ACC112 (cell line): ENCODE data around the gene ITGB6.

Experiments used
- H2AFZ ChIP-seq: fragments of 200-600 bp; sonication (generic); one replicate; pipeline ENCODE4 v1.6.0; 2017; ENCODE audit warnings: antibody characterized with exemption, low read length; ENCODE audit not compliant: unreplicated experiment
- H3K27ac ChIP-seq: fragments of 200-600 bp; sonication (generic); 2 replicates; pipeline ENCODE4 v1.5.1; 2014; ENCODE audit warnings: low read depth, mild to moderate bottlenecking, antibody characterized with exemption, low read length, moderate library complexity
- H3K27me3 ChIP-seq: fragments of 200-600 bp; sonication (generic); 2 replicates; pipeline ENCODE4 v1.6.1; 2014; ENCODE audit warnings: mild to moderate bottlenecking, antibody characterized with exemption, low read length, moderate library complexity, mixed read lengths; ENCODE audit not compliant: insufficient read depth
- H3K36me3 ChIP-seq: fragments of 200-600 bp; sonication (generic); 2 replicates; pipeline ENCODE4 v1.6.1; 2016; ENCODE audit warnings: mild to moderate bottlenecking, antibody characterized with exemption, low read length, moderate library complexity, mixed read lengths; ENCODE audit not compliant: insufficient read depth
- H3K4me1 ChIP-seq: fragments of 200-600 bp; sonication (generic); one replicate; pipeline ENCODE4 v1.6.1; 2016; ENCODE audit warnings: low read length, mixed read lengths; ENCODE audit not compliant: insufficient read depth, unreplicated experiment, control insufficient read depth
- H3K4me3 ChIP-seq: fragments of 200-600 bp; sonication (generic); 2 replicates; pipeline ENCODE4 v1.5.1; 2014; ENCODE audit warnings: mild to moderate bottlenecking, low read depth, low read length
- H3K79me2 ChIP-seq: fragments of 200-600 bp; sonication (generic); one replicate; pipeline ENCODE4 v1.6.0; 2016; ENCODE audit warnings: low read length; ENCODE audit not compliant: control insufficient read depth, unreplicated experiment, insufficient read depth

ITGB6 gene

DNA sequence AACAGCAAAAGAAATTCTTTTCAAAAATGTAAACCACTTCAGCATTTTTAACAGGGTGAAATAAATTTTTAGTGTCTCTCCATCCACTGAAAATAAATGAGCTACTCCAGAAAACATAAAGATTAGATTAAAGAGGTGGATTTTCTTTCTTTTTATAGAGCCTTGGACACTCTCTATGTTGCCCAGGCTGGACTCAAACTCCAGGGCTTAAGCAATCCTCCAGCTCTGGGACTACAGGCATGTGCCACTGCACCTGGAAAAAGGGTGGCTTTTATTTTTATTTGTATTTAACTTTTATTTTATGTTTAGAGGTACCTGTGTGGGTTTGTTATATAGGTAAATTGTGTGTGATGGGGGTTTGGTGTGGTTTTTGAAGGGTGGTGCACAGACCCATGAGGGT is 19.9 kb downstream of the ITGB6 start:
- H3K4me1 ChIP-seq = no peaks in the 10 kb centered on the region
- H3K4me3 ChIP-seq = no peak overlapping the region
- no peaks in the 10 kb centered on the region for H3K36me3 ChIP-seq
- H3K27me3 ChIP-seq = no peaks in the 10 kb centered on the region
- no peak overlapping the region for H2AFZ ChIP-seq
- H3K79me2 ChIP-seq = no peaks in the 10 kb centered on the region
- H3K27ac ChIP-seq = no peak overlapping the region

DNA sequence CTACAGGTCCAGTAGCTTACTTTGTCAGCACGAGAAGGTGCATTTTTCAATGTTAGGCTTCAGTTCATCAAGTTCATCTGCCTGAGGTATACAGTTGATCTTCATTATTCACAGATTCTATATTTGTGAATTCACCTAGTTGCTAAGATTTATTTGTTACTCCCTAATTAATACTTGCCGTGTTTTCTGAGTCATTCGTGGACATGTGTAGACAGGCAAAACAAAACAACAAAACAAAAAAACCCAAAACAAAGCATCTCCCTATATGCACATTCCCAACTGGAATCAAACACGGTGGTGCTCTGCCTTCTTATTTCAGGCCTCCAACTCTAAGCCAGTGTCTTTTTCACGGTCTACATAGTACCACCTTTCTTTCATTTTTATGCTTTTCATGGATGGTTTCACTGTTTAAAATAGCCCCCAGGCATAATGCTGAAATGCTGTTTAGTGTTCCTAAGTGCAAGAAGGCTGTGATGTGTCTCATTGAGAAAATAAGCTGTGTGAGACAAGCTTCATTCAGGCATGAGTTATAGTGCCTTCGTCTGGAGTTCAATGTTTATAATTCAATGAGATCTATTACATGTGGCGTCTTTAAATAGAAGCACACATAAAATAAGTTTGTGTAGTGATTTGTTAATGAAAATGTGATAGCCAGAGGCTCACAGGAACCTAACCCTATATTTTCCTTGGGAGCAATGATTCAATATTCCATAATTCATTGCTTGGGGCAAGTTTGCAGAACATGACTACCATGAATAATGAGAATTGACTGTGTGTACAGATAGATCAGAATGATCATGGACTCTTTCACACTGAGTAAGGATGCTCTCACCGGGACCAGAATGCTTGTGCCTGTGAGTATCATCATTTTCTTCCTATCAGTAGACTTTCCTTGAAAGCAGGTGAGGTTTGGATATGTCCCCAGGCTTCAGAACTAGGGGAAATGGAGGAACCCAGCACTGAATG is 24.6 kb downstream of the ITGB6 start:
- Histone ChIP-seq H3K36me3 (no peaks in the 10 kb centered on the region), H3K79me2 (no peaks in the 10 kb centered on the region), H3K27me3 (no peaks in the 10 kb centered on the region), H3K4me3 (no peak overlapping the region), H3K4me1 (no peaks in the 10 kb centered on the region), H3K27ac (no peak overlapping the region), H2AFZ (no peak overlapping the region)

DNA sequence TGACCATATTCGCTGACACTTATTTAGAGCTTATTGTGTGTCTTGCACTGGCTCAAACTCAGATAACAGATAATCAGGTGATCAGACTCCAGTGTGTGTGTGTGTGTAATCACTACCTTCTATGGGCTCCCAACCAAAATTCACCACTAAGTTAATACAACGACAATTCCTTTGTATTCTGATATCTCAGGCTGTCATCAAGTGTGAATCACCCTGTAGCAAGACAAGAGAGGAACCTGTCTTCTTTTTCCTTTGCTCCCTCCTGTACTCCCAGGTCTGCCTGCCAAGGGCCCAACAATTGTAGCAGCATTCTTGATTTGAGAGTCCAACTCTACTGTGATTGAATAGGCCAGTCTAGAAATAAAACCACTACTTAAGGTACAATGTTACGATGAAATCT is 25.8 kb downstream of the ITGB6 start:
- no peaks in the 10 kb centered on the region for H3K4me1 ChIP-seq
- no peaks in the 10 kb centered on the region for H3K27me3 ChIP-seq
- H3K27ac ChIP-seq = no peak overlapping the region
- H3K79me2 ChIP-seq = no peaks in the 10 kb centered on the region
- H3K36me3 ChIP-seq = no peaks in the 10 kb centered on the region
- H3K4me3 ChIP-seq = no peak overlapping the region
- H2AFZ ChIP-seq = no peak overlapping the region

GRCh38 chr2:160169988-160170387 is 30.1 kb downstream of the ITGB6 start:
- Histone ChIP-seq H3K27me3 (no peaks in the 10 kb centered on the region), H3K79me2 (no peaks in the 10 kb centered on the region), H3K4me3 (no peak overlapping the region), H3K36me3 (no peaks in the 10 kb centered on the region), H3K4me1 (no peaks in the 10 kb centered on the region), H3K27ac (no peak overlapping the region), H2AFZ (no peak overlapping the region)

DNA sequence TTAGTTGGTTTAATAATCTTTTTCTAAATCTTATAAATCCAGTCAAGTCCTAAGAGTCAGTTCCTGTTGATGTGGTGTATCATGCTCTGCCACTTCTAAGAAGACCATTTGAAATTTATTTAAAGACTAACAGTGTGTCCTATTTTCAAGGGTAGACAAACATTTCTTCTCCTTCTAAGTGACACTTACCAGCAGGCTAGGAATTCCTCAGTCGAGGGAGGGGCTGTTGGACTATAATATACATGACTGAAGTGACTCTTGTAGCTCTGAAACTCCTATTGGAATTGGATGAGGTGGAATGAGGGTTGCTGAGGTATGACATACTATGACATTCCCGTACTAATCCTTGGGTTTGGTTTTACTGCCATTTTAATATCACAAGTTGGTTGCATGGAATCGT is 30.6 kb downstream of the ITGB6 start:
- H3K79me2 ChIP-seq = no peaks in the 10 kb centered on the region
- no peak overlapping the region for H2AFZ ChIP-seq
- H3K36me3 ChIP-seq = no peaks in the 10 kb centered on the region
- no peak overlapping the region for H3K4me3 ChIP-seq
- no peaks in the 10 kb centered on the region for H3K27me3 ChIP-seq
- H3K27ac ChIP-seq = no peak overlapping the region
- no peaks in the 10 kb centered on the region for H3K4me1 ChIP-seq

DNA sequence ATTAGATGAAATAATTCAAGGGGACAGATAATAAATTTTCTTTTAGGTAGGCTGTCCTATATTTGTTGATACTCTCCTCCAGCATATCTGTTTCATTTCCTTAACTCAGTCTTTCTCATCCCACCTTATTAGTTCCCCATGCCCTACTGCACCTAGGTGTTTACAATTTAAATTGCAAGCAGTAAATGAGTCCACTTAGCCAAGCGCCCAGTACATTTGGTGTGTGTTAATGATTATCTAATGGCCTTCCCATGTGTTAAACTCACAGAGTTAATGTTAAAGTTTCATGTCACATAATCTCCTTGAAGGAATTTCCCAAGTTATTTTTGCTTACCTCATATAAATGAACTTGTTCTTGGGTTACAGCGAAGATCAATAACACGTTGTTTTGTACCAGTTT is 31.2 kb downstream of the ITGB6 start:
- Histone ChIP-seq H3K79me2 (no peaks in the 10 kb centered on the region), H3K4me1 (no peaks in the 10 kb centered on the region), H2AFZ (no peak overlapping the region), H3K27me3 (no peaks in the 10 kb centered on the region), H3K27ac (no peak overlapping the region), H3K36me3 (no peaks in the 10 kb centered on the region), H3K4me3 (no peak overlapping the region)

DNA sequence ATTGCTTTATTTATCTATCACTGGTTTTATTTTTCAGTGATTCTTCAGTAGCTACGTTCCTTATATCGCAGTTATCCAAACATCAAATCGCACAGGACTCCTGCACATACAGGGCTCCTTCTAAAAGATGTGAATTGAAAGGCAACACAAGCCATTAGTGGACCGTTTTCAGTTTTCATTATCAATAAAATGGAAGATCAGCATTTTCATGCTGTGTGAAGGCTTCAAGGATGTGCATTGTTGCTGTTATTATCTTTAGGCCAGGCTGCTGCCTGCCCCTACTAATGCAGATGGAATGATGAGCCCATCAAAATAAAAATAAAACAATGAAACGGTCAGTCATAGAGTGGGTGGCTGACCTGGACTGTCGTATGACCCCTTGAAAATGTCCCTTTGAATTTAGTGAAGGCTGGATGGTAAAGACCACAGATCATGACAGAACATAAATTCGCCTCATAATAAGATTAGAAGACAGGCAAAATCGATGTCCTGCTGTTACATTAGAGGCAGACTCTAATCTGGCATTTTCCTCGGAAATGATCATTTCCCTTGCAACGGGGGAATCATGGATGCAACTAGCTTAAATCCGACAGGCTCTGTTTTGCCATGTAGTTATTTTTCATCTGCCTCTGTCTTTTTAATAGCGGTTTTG is 32.9 kb downstream of the ITGB6 start:
- no peaks in the 10 kb centered on the region for H3K4me1 ChIP-seq
- no peak overlapping the region for H3K27ac ChIP-seq
- H3K4me3 ChIP-seq = no peak overlapping the region
- H3K27me3 ChIP-seq = no peaks in the 10 kb centered on the region
- H3K79me2 ChIP-seq = no peaks in the 10 kb centered on the region
- no peaks in the 10 kb centered on the region for H3K36me3 ChIP-seq
- no peak overlapping the region for H2AFZ ChIP-seq

DNA sequence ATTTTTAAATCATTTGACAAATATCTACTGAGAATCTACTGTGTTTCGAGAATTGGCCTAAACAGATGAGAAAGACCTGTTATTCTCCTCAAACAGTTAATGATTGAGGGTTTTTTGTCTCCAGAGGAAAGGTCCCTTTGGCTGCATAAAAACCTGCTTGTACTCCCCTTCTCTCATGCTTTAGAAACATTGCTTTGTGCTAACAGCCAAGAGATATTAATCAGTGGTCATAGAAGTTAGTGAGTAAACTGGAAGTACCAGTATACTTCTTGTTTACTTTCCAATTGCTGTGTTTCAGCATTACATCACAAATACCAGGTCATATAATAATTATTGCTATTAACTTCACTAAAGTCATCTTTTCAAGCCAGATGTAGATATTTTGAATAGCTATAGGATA is 34.1 kb downstream of the ITGB6 start:
- Histone ChIP-seq H3K36me3 (no peaks in the 10 kb centered on the region), H3K27me3 (no peaks in the 10 kb centered on the region), H3K79me2 (no peaks in the 10 kb centered on the region), H3K27ac (no peak overlapping the region), H3K4me3 (no peak overlapping the region), H3K4me1 (no peaks in the 10 kb centered on the region), H2AFZ (no peak overlapping the region)

- Histone ChIP-seq H3K27me3 (no peaks in the 10 kb centered on the region), H3K4me3 (no peak overlapping the region), H3K27ac (no peak overlapping the region), H3K4me1 (no peaks in the 10 kb centered on the region), H3K36me3 (no peaks in the 10 kb centered on the region), H3K79me2 (no peaks in the 10 kb centered on the region), H2AFZ (no peak overlapping the region)
These were observed 35.0 kb downstream of the ITGB6 start for GRCh38 chr2:160165081-160165480.

GRCh38 chr2:160157861-160158829 is 41.9 kb downstream of the ITGB6 start:
- Histone ChIP-seq H3K36me3 (no peaks in the 10 kb centered on the region), H3K27ac (no peak overlapping the region), H2AFZ (peak overlapping the region; percentile 42), H3K27me3 (no peaks in the 10 kb centered on the region), H3K4me1 (peaks cover 17% of the 10 kb centered on the region), H3K79me2 (no peaks in the 10 kb centered on the region), H3K4me3 (no peak overlapping the region)
